ENCODE data around the gene STX17.

DNA sequence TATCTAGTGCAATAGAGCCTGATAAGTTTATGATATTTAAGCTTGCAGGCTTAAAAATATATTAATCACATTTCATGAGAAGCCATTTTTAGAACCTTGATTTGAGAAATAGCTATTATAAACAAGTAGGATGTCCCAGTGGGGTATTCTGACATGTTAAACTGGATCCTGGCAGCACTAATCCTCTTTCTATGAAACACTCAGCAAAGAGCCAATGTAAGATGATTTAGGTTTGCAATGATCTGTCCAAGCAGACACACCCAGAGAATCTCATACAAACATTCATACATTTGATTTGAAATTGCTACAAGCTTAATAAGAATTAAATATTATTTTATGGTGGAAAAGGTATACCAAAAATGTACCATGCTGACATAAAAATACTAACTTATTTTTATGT is 105.8 kb downstream of the STX17 start:
- TF ChIP-seq, protein P1, sequence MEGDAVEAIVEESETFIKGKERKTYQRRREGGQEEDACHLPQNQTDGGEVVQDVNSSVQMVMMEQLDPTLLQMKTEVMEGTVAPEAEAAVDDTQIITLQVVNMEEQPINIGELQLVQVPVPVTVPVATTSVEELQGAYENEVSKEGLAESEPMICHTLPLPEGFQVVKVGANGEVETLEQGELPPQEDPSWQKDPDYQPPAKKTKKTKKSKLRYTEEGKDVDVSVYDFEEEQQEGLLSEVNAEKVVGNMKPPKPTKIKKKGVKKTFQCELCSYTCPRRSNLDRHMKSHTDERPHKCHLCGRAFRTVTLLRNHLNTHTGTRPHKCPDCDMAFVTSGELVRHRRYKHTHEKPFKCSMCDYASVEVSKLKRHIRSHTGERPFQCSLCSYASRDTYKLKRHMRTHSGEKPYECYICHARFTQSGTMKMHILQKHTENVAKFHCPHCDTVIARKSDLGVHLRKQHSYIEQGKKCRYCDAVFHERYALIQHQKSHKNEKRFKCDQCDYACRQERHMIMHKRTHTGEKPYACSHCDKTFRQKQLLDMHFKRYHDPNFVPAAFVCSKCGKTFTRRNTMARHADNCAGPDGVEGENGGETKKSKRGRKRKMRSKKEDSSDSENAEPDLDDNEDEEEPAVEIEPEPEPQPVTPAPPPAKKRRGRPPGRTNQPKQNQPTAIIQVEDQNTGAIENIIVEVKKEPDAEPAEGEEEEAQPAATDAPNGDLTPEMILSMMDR (IDR thresholded peaks at IDR 0.05) = no peak
- TF ChIP-seq POLR2A (IDR thresholded peaks at IDR 0.05) = no peak
